GM12874 (cell line): ENCODE results near the gene CWC22.

Experiments used
- CTCF ChIP-seq: IDR thresholded peaks from 2 replicates; pipeline ENCODE4 v1.5.1; 2011; ENCODE audit warnings: low read depth, mild to moderate bottlenecking, control low read depth, low read length, moderate library complexity; ENCODE audit not compliant: insufficient read depth

CWC22 gene

GRCh38 chr2:179909845-179910734 is 97.0 kb downstream of the CWC22 start:
- no peak for TF ChIP-seq CTCF

GRCh38 chr2:179900655-179901054 is 106.4 kb downstream of the CWC22 start:
- no peak for TF ChIP-seq CTCF

- TF ChIP-seq CTCF = no peak
These were observed 107.4 kb downstream of the CWC22 start for GRCh38 chr2:179899666-179900065.

- peak; percentile 39; the same call in 1 of the 2 replicates for TF ChIP-seq CTCF
These were observed 108.2 kb downstream of the CWC22 start for GRCh38 chr2:179898873-179899272.
